B cell (primary cell): Measurements from ENCODE around the gene ADGRE1. TPM values are rescaled to one million over a fixed set of nuclear protein-coding genes. Genes with fewer than 3 reads are reported as not detected.
"Not testable (repeated sequence)": the region's sequence is repeated elsewhere in the genome, so short reads cannot be mapped to it uniquely, and the experiment has no call there.

Source experiments
- ATAC-seq: fragments of 200-7000 bp; cut with Tn5 transposase; one replicate; pipeline ENCODE4 v1.10.0; 2021; ENCODE audit warnings: low read depth, mild to moderate bottlenecking, moderate number of reproducible peaks, moderate library complexity
- CTCF ChIA-PET: fragments of 350-600 bp; sonication (Branson Sonifier 250); formaldehyde crosslinking; loops from one replicate; lab custom pipeline; 2021; ENCODE audit warnings: antibody characterized with exemption, inconsistent platforms; lab: Charles Lee
- POLR2A ChIA-PET: fragments of 350-600 bp; sonication (Branson Sonifier 250); formaldehyde crosslinking; loops from one replicate; lab custom pipeline; 2021; ENCODE audit warnings: antibody characterized with exemption; lab: Charles Lee
- DNase-seq: peaks from one replicate; pipeline ENCODE4 v3.0.0; 2013
- H2AFZ ChIP-seq: 2 replicates; pipeline ENCODE4 v1.6.1; 2012; ENCODE audit warnings: mild to moderate bottlenecking, low read depth, low read length; ENCODE audit not compliant: insufficient read depth, poor library complexity, severe bottlenecking
- H3K27ac ChIP-seq, 2 donors: 1 replicate in 1 of 2; 2 replicates in 1 of 2; pipeline ENCODE4 v1.5.1; 2012 to 2013; ENCODE audit warnings: low read length in 2 of 2, mild to moderate bottlenecking in 2 of 2, moderate library complexity in 1 of 2
- H3K27me3 ChIP-seq, 4 experiments: fragments of 200-600 bp in 1 of 4; sonication (generic) in 1 of 4; replicated peaks in 1 of 4; 1 replicate in 2 of 4; 2 replicates in 2 of 4; pipeline versions ENCODE4 v1.6.1 to v1.7.0; 2013 to 2016; ENCODE audit warnings: low read length in 3 of 4, mild to moderate bottlenecking in 2 of 4, mixed read lengths in 1 of 4, moderate library complexity in 1 of 4; ENCODE audit not compliant: insufficient read depth in 4 of 4, control insufficient read depth in 3 of 4; ENCODE audit errors: control extremely low read depth in 1 of 4
- H3K36me3 ChIP-seq, 2 experiments: replicated peaks in 1 of 2; 1 replicate in 1 of 2; 2 replicates in 1 of 2; pipeline versions ENCODE4 v1.6.1 to v1.7.1; 2013; ENCODE audit warnings: low read length in 1 of 2; ENCODE audit not compliant: insufficient read depth in 2 of 2, control insufficient read depth in 1 of 2; ENCODE audit errors: control extremely low read depth in 1 of 2, extremely low read depth in 1 of 2
- H3K4me1 ChIP-seq, 2 donors: fragments of 200-600 bp in 1 of 2; sonication (generic) in 1 of 2; 1 replicate in 1 of 2; 2 replicates in 1 of 2; pipeline versions ENCODE4 v1.5.1 to v1.6.1; 2013 to 2017; ENCODE audit warnings: low read length in 2 of 2; ENCODE audit not compliant: control insufficient read depth in 2 of 2, insufficient read depth in 2 of 2
- H3K4me2 ChIP-seq: replicated peaks from 2 replicates; pipeline ENCODE3; 2012; ENCODE audit warnings: mild to moderate bottlenecking, low read depth, low read length; ENCODE audit not compliant: poor library complexity, severe bottlenecking
- H3K4me3 ChIP-seq, 5 experiments: fragments of 200-600 bp in 1 of 5; sonication (generic) in 1 of 5; 1 replicate in 3 of 5; 2 replicates in 2 of 5; pipeline versions ENCODE4 v1.5.1 to v1.7.0; 2011 to 2016; ENCODE audit warnings: low read length in 4 of 5, mild to moderate bottlenecking in 4 of 5, low read depth in 2 of 5, control low read depth in 1 of 5, moderate library complexity in 1 of 5; ENCODE audit not compliant: insufficient read depth in 1 of 5; ENCODE audit errors: control extremely low read depth in 1 of 5, extremely low read depth in 1 of 5
- H3K79me2 ChIP-seq: fragments of 200-600 bp; sonication (generic); one replicate; pipeline ENCODE4 v1.6.0; 2016; ENCODE audit warnings: low read length; ENCODE audit not compliant: control insufficient read depth, insufficient read depth
- H3K9ac ChIP-seq: fragments of 200-600 bp; sonication (generic); 2 replicates; pipeline ENCODE4 v1.6.1; 2017; ENCODE audit warnings: mild to moderate bottlenecking, low read length, moderate library complexity
- H3K9me3 ChIP-seq, 3 donors: one replicate each; pipeline versions ENCODE4 v1.6.1 to v1.7.1; 2013; ENCODE audit warnings: low read length in 2 of 3; ENCODE audit not compliant: control insufficient read depth in 2 of 3, insufficient read depth in 1 of 3; ENCODE audit errors: control extremely low read depth in 1 of 3
- H4K20me1 ChIP-seq: 2 replicates; pipeline ENCODE4 v1.6.0; 2012; ENCODE audit warnings: mild to moderate bottlenecking, low read length; ENCODE audit not compliant: insufficient read depth, control insufficient read depth, poor library complexity, severe bottlenecking
- H3K27ac Mint-ChIP-seq: one replicate; pipeline ENCODE4 v1.8.0; 2021; ENCODE audit warnings: mixed read lengths
- H3K27me3 Mint-ChIP-seq: one replicate; pipeline ENCODE4 v1.8.0; 2021; ENCODE audit warnings: mixed read lengths
- H3K4me1 Mint-ChIP-seq: one replicate; pipeline ENCODE4 v1.8.0; 2021; ENCODE audit warnings: mixed read lengths
- H3K4me3 Mint-ChIP-seq: one replicate; pipeline ENCODE4 v1.8.0; 2021; ENCODE audit warnings: mixed read lengths
- H3K9me3 Mint-ChIP-seq: one replicate; pipeline ENCODE4 v1.8.0; 2022; ENCODE audit warnings: mixed read lengths; ENCODE audit not compliant: insufficient read depth
- CTCF ChIP-seq: fragments of 200-600 bp; IDR thresholded peaks from one replicate; pipeline ENCODE4 v1.8.0; 2022; ENCODE audit warnings: antibody characterized with exemption, mild to moderate bottlenecking
- EZH2 ChIP-seq: IDR thresholded peaks from 2 replicates; pipeline ENCODE4 v1.6.1; 2012; ENCODE audit warnings: borderline replicate concordance, low read depth, mild to moderate bottlenecking, moderate library complexity, low read length; ENCODE audit not compliant: insufficient read depth, poor library complexity, severe bottlenecking
- WGBS: methylation state at CpG from one replicate; pipeline ENCODE4 v1.1.5; 2013; ENCODE audit warnings: missing lambda C conversion rate; ENCODE audit not compliant: insufficient coverage; 5-methylcytosine and 5-hydroxymethylcytosine counted together
- intact Hi-C: fragments of 100-400 bp; cut with micrococcal nuclease; formaldehyde crosslinking; loops from one replicate; pipeline ENCODE4 v1.10.0; 2022
- polyA plus RNA-seq: library from polyadenylated mRNA; depleted of rRNA; stranded (reverse); fragments of >200 nt; gene quantifications from 2 replicates; pipeline ENCODE4 v1.2.3, GENCODE V29; 2012
- total RNA-seq, 2 donors: library from RNA; stranded (reverse); fragments of 120-200 nt in 1 of 2; gene quantifications; 1 replicate in 1 of 2; 2 replicates in 1 of 2; pipeline versions ENCODE4 v1.2.3 to v1.2.4, GENCODE V29; 2013 to 2022

ADGRE1 gene
- total and polyA plus RNA-seq, 2 donors (not counting 1 experiment from before 2014, with no cell fraction given): 0.21 TPM; not detected in 1

GRCh38 chr19:6868351-6868750, 19.0 kb upstream of the ADGRE1 start:
- Histone ChIP-seq H3K4me2 (no peak overlapping the region), H4K20me1 (no peaks in the 10 kb centered on the region), H3K27ac (no peak overlapping the region), H3K4me1 (no peaks in the 10 kb centered on the region), H3K9ac (no peak overlapping the region), H3K36me3 (no peaks in the 10 kb centered on the region), H3K9me3 (no peaks in the 10 kb centered on the region), H3K27me3 (peaks cover 0 to 3% (median 0%) of the 10 kb centered on the region in 4 experiments), H3K79me2 (no peaks in the 10 kb centered on the region), H2AFZ (no peak overlapping the region), H3K4me3 (no peak overlapping the region)
- Mint-ChIP-seq H3K4me1 (peaks cover 3% of the 10 kb centered on the region), H3K27me3 (peaks cover 3% of the 10 kb centered on the region), H3K27ac (no peak overlapping the region), H3K9me3 (no peaks in the 10 kb centered on the region), H3K4me3 (no peak overlapping the region)
- TF ChIP-seq CTCF: no peak
- TF ChIP-seq EZH2: no peak
- ATAC-seq (no peak), DNase-seq (no peak)
- 17% methylated on average over 4 of the region's 4 CpGs for WGBS
- ChIA-PET CTCF (interaction anchor here (1.1 to 1.4 kb wide), 2 partner anchors 352 to 703 kb away, joined by 3 to 4 read pairs; no protein-coding TSS in a partner anchor), POLR2A (interaction anchor here (0.5 kb wide), 1 partner anchor 231 kb away, joined by 5 read pairs; no protein-coding TSS in a partner anchor)
- intact Hi-C loops: no loop called here

GRCh38 chr19:6869151-6869882, 18.1 kb upstream of the ADGRE1 start:
- H3K4me3 Mint-ChIP-seq, H3K9me3 Mint-ChIP-seq, H3K4me1 Mint-ChIP-seq, H3K4me3 ChIP-seq, ATAC-seq, H3K79me2 ChIP-seq, H2AFZ ChIP-seq, H3K27me3 Mint-ChIP-seq, H3K27ac ChIP-seq, H3K4me2 ChIP-seq, POLR2A ChIA-PET, H3K9me3 ChIP-seq, H3K27me3 ChIP-seq, CTCF ChIA-PET, DNase-seq, H3K27ac Mint-ChIP-seq, H3K4me1 ChIP-seq, H3K9ac ChIP-seq, intact Hi-C loops, H4K20me1 ChIP-seq, H3K36me3 ChIP-seq: not testable (repeated sequence)
- WGBS: 100% methylated on average over 12 of the region's 22 CpGs
